Activated CD4-positive, alpha-beta memory T cell treated with anti-CD3 and anti-CD28 coated beads, Interleukin-2, amount 10 ng/mL, durations not matched to agents 7 days and 5 days (primary cell): ENCODE results near the gene PHACTR3. TPM values are rescaled to one million over a fixed set of nuclear protein-coding genes. Genes with fewer than 3 reads are reported as not detected.

Experiments
- CTCF ChIA-PET: fragments of 350-600 bp; sonication (Branson Sonifier 250); formaldehyde crosslinking; loops from one replicate; lab custom pipeline; 2021; ENCODE audit warnings: antibody characterized with exemption, inconsistent platforms; lab: Charles Lee
- POLR2A ChIA-PET: fragments of 350-600 bp; sonication (Branson Sonifier 250); formaldehyde crosslinking; loops from one replicate; lab custom pipeline; 2021; ENCODE audit warnings: antibody characterized with exemption; lab: Charles Lee
- DNase-seq: peaks from one replicate; pipeline ENCODE4 v3.0.0-alpha.2; 2020
- H3K27ac Mint-ChIP-seq: one replicate; pipeline ENCODE4 v1.8.0; 2021; ENCODE audit warnings: mild to moderate bottlenecking, mixed read lengths
- H3K27me3 Mint-ChIP-seq: one replicate; pipeline ENCODE4 v1.8.0; 2021; ENCODE audit warnings: mixed read lengths
- H3K36me3 Mint-ChIP-seq: one replicate; pipeline ENCODE4 v1.8.0; 2021; ENCODE audit warnings: low read depth, mixed read lengths
- H3K4me1 Mint-ChIP-seq: one replicate; pipeline ENCODE4 v1.8.0; 2021; ENCODE audit warnings: mixed read lengths
- H3K4me3 Mint-ChIP-seq: one replicate; pipeline ENCODE4 v1.8.0; 2021; ENCODE audit warnings: mild to moderate bottlenecking, mixed read lengths
- H3K9me3 Mint-ChIP-seq: one replicate; pipeline ENCODE4 v1.8.0; 2021; ENCODE audit warnings: mixed read lengths
- total RNA-seq, 2 experiments: library from RNA; stranded (reverse); gene quantifications; one replicate each; pipeline ENCODE4 v1.2.3, GENCODE V29; 2021

Gene PHACTR3
- total RNA-seq, 2 experiments from 2014 or later: not detected

DNA sequence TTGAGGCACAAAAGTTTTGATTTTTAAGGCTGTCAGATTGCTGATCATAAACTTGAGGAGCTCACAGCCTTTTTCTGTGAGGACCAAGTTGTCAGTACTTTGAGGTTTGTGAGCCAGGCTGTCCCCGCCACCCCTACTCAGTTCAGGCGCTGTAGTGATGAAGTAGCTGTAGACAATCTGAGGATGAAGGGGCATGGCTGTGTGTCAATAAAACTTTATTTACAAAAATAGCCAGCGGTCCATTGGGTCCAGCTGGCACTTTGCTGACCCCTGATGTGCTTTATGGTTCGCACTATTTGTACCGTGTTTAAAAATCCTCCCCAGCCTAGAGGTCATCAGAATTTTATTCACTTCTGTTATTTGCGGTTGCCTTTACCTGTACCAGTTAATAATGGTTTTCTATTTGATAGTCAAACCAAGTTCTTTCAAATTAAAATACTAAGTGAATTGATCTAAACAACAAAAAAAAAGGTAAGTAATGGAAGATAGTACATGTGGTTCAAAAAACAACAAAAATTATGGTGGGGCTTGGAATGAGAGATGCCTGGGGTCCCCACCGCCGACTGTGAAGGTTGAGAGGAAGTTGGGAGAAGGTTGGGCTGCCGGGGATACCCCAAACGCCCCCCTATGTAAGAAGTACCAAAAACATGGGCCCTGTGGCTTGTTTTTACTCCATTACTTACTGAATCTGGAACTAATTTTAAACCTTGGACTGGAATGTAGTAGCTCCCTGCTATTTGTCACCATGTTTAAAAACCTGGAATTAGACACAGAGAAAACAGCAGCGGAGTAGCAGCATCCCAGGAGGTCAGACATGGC, 205.5 kb downstream of the PHACTR3 start:
- POLR2A ChIA-PET: no interaction called here
- DNase-seq: no peak
- CTCF ChIA-PET: interaction anchor here (0.5 to 0.8 kb wide), 2 partner anchors 26 to 27 kb away, joined by 3 read pairs; no protein-coding TSS in a partner anchor
- H3K9me3 Mint-ChIP-seq: no peaks in the 10 kb centered on the region
- H3K27me3 Mint-ChIP-seq: no peaks in the 10 kb centered on the region
- H3K27ac Mint-ChIP-seq: no peak overlapping the region
- H3K4me3 Mint-ChIP-seq: no peak overlapping the region
- no peaks in the 10 kb centered on the region for H3K36me3 Mint-ChIP-seq
- no peaks in the 10 kb centered on the region for H3K4me1 Mint-ChIP-seq

DNA sequence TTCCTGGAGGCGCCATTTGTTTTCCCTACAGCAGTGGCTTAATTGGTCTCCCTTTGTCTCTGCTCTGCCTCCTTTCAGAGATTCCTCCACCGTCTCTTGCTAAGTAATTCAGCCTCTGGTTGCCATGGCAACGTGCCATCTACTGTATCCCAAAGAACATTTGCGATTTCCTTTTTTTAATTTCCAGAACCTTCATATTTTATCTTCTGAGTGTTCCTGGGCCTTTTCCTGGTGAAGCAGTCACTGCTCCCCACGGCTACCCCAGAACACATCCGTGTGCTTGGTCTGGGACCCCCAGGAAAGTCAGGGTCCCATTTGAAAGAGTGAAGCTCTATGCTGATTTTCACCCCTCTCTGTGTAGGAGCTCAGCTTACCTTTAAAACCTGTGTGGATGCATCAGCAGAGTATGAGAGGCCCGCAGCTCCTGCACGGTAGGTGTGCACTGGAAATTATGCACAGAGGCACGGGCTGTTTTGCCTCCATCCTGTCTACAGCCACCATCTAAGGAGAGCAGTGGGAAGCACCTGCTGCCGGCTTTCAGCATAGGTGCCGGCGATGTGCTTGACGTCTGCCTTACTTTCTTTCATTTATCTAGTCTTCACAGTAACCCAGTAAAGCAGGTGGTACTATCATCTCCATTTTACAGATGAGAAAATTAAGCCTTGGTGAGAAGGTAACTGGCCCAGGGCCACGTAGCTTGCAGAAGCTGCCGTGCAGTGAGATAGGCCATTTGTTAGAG, 206.3 kb downstream of the PHACTR3 start:
- Mint-ChIP-seq H3K9me3 (no peaks in the 10 kb centered on the region), H3K4me3 (no peak overlapping the region), H3K4me1 (no peaks in the 10 kb centered on the region), H3K36me3 (no peaks in the 10 kb centered on the region), H3K27me3 (no peaks in the 10 kb centered on the region), H3K27ac (no peak overlapping the region)
- CTCF ChIA-PET: interaction anchor here (0.8 kb wide), 1 partner anchor 28 kb away, joined by 3 read pairs; no protein-coding TSS in a partner anchor
- POLR2A ChIA-PET: no interaction called here
- DNase-seq: peak; percentile 2

DNA sequence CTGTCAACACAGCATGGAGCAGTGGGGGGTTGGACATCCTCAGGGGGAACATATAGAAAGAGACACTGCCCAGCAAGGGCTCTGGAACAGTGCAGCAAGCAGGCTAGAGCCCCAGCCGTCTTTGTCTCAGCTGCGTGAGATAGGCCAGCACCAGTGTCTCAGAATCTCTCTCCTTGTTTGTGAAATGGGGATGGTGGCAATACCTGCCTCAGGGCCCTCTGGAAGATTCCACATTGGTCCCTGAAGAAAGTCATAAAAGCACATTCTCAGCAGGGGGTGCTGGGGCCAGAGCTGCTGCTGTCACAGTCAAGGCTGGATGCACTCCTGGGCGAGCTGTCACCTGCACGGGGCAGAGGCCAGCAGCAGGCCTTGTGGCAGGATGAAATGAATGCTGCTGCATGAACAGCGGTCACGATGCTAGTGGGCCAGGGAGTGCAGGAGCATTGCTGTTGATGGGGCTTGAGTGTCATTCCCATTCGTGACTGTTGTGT, 207.4 kb downstream of the PHACTR3 start:
- Mint-ChIP-seq H3K4me1 (no peaks in the 10 kb centered on the region), H3K9me3 (no peaks in the 10 kb centered on the region), H3K27me3 (no peaks in the 10 kb centered on the region), H3K36me3 (no peaks in the 10 kb centered on the region), H3K27ac (no peak overlapping the region), H3K4me3 (no peak overlapping the region)
- ChIA-PET POLR2A (no interaction called here), CTCF (no interaction called here)
- peak; percentile 8 for DNase-seq

DNA sequence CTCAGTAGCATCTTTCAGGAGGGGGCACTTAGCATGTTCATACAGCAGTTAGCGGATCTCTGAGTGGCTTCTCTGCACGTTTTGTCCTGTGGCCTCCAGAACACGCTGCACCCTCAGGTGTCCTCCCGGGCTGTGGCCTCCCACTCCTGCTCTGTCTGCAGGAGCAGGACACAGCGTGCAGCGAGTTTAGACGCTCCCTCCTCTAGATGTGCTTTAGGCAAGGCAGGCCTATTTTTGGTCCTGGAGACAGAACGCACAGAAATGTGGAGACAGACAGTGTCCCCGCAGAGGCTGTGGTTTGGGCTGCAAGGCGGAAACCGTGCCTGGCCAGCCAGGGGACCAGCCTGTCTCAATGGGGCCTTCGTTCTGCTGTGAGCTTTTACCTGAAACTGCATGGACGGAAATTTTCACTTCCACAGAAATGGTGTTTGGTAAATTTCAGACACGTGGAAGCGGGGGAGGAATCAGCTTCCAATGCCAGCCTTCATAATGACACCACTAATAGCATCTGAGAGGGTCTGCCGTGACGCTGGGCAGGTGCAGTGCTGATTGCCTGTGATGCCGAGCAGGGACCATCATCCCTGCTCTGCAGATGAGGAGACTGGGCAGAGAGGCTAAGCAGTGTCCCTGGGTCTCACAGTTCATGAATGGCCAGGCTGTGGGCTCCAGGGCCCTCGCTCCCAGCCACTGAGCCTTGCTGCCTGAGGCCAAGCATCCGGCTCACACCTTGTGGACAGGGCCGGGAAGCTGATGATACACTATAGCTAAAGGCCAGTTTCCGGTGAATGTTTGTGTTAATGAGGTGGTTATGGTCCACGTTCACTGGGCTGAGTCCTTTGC, 208.2 kb downstream of the PHACTR3 start:
- Mint-ChIP-seq H3K27ac (no peak overlapping the region), H3K27me3 (no peaks in the 10 kb centered on the region), H3K4me1 (no peaks in the 10 kb centered on the region), H3K9me3 (no peaks in the 10 kb centered on the region), H3K4me3 (no peak overlapping the region), H3K36me3 (no peaks in the 10 kb centered on the region)
- POLR2A ChIA-PET: no interaction called here
- CTCF ChIA-PET: no interaction called here
- DNase-seq: peak; percentile 4

DNA sequence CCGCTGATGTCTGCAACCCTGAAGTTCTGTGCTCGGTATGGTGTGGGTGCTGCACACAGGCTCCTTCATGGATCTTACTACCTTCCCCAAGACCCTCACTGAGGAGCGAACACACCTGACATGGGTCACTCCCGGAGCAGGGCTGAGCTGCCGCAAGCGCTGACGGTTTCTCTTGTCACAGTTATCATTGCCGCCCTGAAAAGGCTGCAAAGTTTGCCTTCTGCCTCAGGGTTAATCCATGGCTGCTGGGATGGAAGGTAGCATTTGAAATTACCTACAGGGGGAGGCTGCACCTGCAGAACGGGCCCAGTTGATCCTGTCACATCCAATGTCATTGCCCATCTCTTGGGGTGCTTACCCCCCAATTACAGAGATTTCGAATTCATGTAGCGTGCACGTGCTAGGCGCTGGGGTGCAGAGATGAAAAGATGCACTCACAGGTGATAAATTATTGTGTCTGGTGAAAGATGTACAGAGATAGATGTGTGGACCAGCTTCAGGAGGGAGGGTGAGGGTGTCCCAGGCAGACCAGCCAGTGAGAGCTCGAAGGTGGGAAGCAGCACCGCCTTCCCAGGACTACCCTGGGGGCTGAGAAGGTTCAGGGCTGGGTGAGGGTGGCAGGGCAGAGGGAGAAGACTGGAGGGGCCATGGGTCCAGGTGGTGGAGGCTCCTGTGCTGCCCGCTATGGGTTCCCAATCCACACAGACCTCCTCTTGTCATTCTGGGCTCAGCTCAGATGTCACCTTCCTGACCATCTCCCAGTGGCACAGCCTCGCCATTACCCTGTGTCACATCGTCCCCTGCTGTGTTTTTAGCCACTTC, 209.0 kb downstream of the PHACTR3 start:
- Mint-ChIP-seq H3K36me3 (no peaks in the 10 kb centered on the region), H3K4me3 (no peak overlapping the region), H3K4me1 (no peaks in the 10 kb centered on the region), H3K27me3 (no peaks in the 10 kb centered on the region), H3K9me3 (no peaks in the 10 kb centered on the region), H3K27ac (no peak overlapping the region)
- ChIA-PET POLR2A (no interaction called here), CTCF (no interaction called here)
- DNase-seq: peak; percentile 3

DNA sequence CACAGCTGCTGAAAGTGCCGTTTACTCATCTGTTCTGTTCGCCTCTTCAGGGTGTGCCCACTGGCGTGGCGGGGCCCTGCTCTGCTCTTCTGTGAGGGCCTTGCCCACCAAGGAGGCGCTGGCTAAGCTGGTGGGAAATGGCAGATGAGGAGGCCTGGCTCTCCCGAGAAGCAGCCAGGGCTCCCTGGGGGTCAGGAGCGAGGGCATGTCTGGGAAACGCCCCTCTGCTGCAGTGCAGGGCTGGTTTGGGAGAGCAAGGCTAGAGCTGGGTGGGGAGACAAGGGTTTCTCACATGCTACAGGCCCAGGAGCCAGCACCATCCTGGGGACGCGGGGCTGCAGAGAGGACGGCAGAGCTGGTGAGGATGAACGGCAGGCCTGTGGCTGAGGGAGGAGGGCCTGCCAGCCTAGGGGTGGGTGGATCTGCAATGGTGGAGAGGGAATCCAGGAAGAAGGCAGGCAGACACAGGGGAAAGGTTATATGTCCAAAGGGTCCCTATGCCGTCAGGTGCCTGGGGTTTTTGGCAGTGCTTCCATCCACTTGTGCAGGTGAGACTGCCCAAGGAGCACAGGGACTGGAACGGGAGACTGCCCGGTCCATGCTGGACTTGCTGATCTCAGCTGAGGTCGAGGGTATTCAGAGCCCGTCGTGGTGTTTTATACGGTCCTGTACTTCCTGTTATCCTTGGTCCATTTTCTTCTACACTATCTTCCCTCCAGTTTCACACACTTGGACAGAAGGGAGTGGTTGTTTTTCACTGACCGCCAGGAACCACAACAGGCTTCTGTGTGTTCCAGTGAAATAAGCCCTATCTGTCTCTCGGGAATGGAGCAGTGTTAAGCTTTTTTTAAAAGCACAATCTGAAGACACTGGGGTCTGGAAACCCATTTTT, 209.9 kb downstream of the PHACTR3 start:
- Mint-ChIP-seq H3K4me1 (no peaks in the 10 kb centered on the region), H3K27ac (no peak overlapping the region), H3K27me3 (no peaks in the 10 kb centered on the region), H3K4me3 (no peak overlapping the region), H3K36me3 (no peaks in the 10 kb centered on the region), H3K9me3 (no peaks in the 10 kb centered on the region)
- POLR2A ChIA-PET: no interaction called here
- DNase-seq: no peak
- CTCF ChIA-PET: no interaction called here

DNA sequence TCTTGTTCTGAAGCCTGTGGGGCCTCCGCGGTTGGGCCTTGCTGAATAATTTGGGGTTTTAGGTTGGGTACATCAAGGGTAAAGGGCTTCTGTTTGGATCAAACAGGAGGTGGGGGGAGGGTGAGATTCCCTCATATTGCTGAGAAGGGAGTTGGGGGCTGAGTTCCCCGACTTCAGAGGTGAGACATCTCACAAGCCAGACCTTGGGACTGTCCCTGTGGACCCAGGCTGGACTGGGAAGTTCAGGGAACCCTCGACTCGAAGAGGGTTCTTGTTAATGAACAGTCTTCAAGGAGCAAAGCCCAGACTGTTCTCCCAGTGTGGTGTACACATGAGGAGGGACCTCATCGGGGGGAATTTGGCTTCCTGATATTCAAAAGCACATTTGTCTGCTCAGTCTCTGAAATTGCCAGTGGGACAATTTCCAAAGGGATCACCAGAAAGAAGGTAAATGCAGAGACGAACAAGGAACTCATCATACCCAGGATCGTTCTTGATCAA, 210.6 kb downstream of the PHACTR3 start:
- Mint-ChIP-seq H3K4me3 (no peak overlapping the region), H3K27me3 (no peaks in the 10 kb centered on the region), H3K9me3 (no peaks in the 10 kb centered on the region), H3K4me1 (no peaks in the 10 kb centered on the region), H3K36me3 (no peaks in the 10 kb centered on the region), H3K27ac (no peak overlapping the region)
- POLR2A ChIA-PET: no interaction called here
- DNase-seq: no peak
- CTCF ChIA-PET: no interaction called here

DNA sequence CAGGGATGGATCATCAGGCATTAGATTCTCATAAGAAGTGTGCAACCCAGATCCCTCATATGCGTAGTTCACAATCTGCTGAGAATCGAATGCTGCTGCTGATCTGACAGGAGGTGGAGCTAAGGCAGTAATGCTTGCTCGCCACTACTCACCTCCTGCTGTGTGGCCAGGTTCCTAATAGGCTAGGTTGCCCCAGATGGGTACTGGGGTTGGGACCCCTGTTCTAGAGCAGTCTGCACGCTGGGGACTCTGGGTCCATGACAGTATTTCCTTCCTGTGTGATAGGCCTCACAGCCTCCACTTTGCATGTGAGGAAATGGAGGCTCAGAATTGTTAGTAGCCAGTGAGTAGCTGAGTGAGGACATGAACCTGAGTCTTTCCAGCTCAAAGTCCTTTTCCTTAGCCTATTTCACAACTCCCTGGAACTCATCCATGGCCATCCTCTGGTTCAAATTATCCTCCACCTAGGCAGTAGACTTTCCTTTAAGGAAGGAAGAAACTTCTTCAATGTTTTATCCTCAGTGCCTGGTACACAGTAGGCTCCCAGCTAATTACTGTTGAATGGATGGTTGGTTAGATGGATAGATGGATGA, 211.9 kb downstream of the PHACTR3 start:
- no peaks in the 10 kb centered on the region for H3K4me1 Mint-ChIP-seq
- H3K4me3 Mint-ChIP-seq: no peak overlapping the region
- no peaks in the 10 kb centered on the region for H3K36me3 Mint-ChIP-seq
- H3K9me3 Mint-ChIP-seq: no peaks in the 10 kb centered on the region
- peak; percentile 12 for DNase-seq
- CTCF ChIA-PET: no interaction called here
- H3K27ac Mint-ChIP-seq: no peak overlapping the region
- POLR2A ChIA-PET: no interaction called here
- H3K27me3 Mint-ChIP-seq: no peaks in the 10 kb centered on the region

DNA sequence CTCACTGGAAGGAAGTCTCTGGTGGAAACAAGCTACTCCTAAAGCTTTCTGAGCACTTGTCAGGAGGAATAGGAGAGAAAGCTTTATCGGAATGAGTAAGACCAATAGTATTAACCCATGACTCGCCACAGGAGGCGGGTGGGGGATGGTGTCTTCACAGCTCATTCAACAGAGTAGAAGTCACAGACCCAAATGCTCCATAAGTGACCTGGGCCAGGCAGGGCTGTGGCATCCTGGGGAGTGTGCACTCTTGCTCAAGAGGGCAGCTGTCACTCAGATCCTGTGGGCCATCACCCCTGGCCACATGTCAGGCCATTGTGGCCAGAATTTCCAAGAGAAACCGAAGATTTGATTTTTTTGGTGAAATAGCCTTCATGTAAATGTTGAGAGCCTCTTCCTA, 213.1 kb downstream of the PHACTR3 start:
- DNase-seq: peak; percentile 12
- Mint-ChIP-seq H3K9me3 (no peaks in the 10 kb centered on the region), H3K36me3 (no peaks in the 10 kb centered on the region), H3K4me3 (no peak overlapping the region), H3K4me1 (no peaks in the 10 kb centered on the region), H3K27ac (no peak overlapping the region), H3K27me3 (no peaks in the 10 kb centered on the region)
- POLR2A ChIA-PET: no interaction called here
- CTCF ChIA-PET: no interaction called here

DNA sequence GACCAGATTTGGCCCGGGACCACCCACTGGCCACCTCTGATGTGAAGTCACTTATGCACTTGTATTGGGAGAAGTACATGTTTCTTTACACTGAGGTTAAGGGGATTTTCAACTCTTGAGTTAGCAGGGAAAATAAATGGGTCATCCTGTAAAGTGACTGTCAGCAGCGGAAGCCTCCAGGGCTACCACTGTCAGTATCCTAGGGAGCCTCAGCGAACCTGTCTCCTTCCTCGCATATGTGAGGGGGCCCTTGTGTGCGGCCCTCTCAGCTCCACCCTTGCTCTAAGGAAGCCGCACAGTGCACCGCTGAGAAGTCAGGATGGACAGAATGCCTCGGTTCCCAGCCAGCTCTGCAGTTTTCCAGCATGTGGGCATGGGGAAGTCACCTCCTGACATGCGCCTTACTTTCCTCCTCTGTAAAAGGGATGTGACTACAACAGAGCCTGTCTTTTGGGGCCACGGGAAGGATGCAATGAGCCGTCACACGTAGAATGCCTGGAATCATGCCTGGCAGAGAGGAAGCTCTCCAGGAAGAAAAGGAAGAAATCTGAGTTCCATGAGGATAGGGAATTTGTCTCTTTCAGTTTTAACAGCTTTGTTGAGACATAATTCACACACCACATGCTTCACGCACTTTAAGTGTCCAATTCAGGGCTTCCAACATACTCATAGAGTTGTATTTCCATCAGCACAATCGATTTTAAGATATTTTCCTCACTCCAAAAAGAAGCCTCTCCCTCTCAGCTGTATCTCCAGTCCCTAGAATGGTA, 213.7 kb downstream of the PHACTR3 start:
- ChIA-PET CTCF (no interaction called here), POLR2A (no interaction called here)
- no peak overlapping the region for H3K27ac Mint-ChIP-seq
- H3K9me3 Mint-ChIP-seq: no peaks in the 10 kb centered on the region
- no peak for DNase-seq
- no peaks in the 10 kb centered on the region for H3K36me3 Mint-ChIP-seq
- H3K27me3 Mint-ChIP-seq: no peaks in the 10 kb centered on the region
- no peaks in the 10 kb centered on the region for H3K4me1 Mint-ChIP-seq
- H3K4me3 Mint-ChIP-seq: no peak overlapping the region

DNA sequence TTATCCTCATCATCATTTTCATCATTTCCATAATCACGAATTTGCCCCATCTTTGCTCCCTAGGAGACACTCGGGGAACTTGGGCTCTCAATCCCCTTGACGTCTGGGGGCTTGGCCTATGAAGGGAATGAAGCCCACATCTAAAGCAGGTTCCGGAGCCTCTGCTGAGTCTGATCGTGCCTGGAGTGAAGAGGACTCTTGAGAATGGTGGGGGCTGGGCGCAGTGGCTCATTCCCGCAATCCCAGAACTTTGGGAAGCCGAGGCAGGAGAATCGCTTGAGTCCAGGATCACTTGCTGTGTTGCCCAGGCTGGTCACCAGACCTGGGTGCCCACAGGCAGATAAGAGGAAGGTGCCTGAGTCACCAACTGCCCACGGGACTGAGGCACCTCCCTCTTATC, 214.6 kb downstream of the PHACTR3 start:
- ChIA-PET CTCF (no interaction called here), POLR2A (no interaction called here)
- Mint-ChIP-seq H3K27me3 (no peaks in the 10 kb centered on the region), H3K4me1 (no peaks in the 10 kb centered on the region), H3K9me3 (no peaks in the 10 kb centered on the region), H3K27ac (no peak overlapping the region), H3K4me3 (no peak overlapping the region), H3K36me3 (no peaks in the 10 kb centered on the region)
- no peak for DNase-seq
